OCI-LY3 (cell line): ENCODE results near the gene WDHD1.
"Not testable (repeated sequence)": the region's sequence is repeated elsewhere in the genome, so short reads cannot be mapped to it uniquely, and the experiment has no call there.

Experiments
- H2AFZ ChIP-seq: fragments of 200-600, 300-600 bp; shearing (Covaris generic); 2 replicates; pipeline ENCODE4 v1.6.0; 2014; ENCODE audit warnings: antibody characterized with exemption, low read depth, low read length
- H3K27ac ChIP-seq: fragments of 200-600, 300-600 bp; sonication (generic); 2 replicates; pipeline ENCODE4 v1.5.1; 2014; ENCODE audit warnings: mild to moderate bottlenecking, low read length, moderate library complexity, mixed read lengths
- H3K27me3 ChIP-seq: fragments of 200-600, 300-600 bp; sonication (generic); 2 replicates; pipeline ENCODE4 v1.6.1; 2014; ENCODE audit warnings: low read depth, low read length, mixed read lengths
- H3K36me3 ChIP-seq: fragments of 200-600, 300-600 bp; sonication (generic); replicated peaks from 2 replicates; pipeline ENCODE3; 2014; ENCODE audit warnings: low read depth, low read length, mixed read lengths
- H3K4me1 ChIP-seq: fragments of 300-600, 200-600 bp; sonication (generic); 2 replicates; pipeline ENCODE4 v1.6.1; 2014; ENCODE audit warnings: low read length, mixed read lengths
- H3K4me2 ChIP-seq: fragments of 200-600, 300-600 bp; sonication (generic); 2 replicates; pipeline ENCODE4 v1.6.1; 2014; ENCODE audit warnings: low read length, mixed read lengths
- H3K4me3 ChIP-seq: fragments of 300-600, 200-600 bp; sonication (generic); 2 replicates; pipeline ENCODE4 v1.5.1; 2014; ENCODE audit warnings: antibody characterized with exemption, mild to moderate bottlenecking, low read length, moderate library complexity
- H3K79me2 ChIP-seq: fragments of 300-600, 200-600 bp; shearing (Covaris generic); 2 replicates; pipeline ENCODE4 v1.6.1; 2014; ENCODE audit warnings: mild to moderate bottlenecking, low read length, mixed read lengths
- H3K9ac ChIP-seq: fragments of 300-600, 200-600 bp; shearing (Covaris generic); 2 replicates; pipeline ENCODE4 v1.6.0; 2014; ENCODE audit warnings: mild to moderate bottlenecking, low read length, moderate library complexity
- H3K9me3 ChIP-seq: fragments of 200-600, 300-600 bp; shearing (Covaris generic); 2 replicates; pipeline ENCODE4 v1.6.1; 2014; ENCODE audit warnings: low read length, mixed read lengths; ENCODE audit not compliant: insufficient read depth
- H4K20me1 ChIP-seq: fragments of 200-600, 300-600 bp; sonication (generic); 2 replicates; pipeline ENCODE4 v1.6.1; 2016; ENCODE audit warnings: low read length, mixed read lengths; ENCODE audit not compliant: insufficient read depth
- CTCF ChIP-seq: fragments of 200-600, 300-600 bp; sonication (generic); IDR thresholded peaks from 2 replicates; pipeline ENCODE4 v1.5.1; 2014; ENCODE audit warnings: antibody characterized with exemption, low read length, low read depth
- EZH2phosphoT487 ChIP-seq: fragments of 200-600 bp; shearing (Covaris generic); IDR thresholded peaks from 2 replicates; pipeline ENCODE4 v1.6.1; 2018; ENCODE audit warnings: antibody characterized with exemption, mixed run types, low read depth

WDHD1 gene

GRCh38 chr14:55065411-55065810 lies 38.5 kb upstream of the WDHD1 start:
- no peak overlapping the region for H3K4me3 ChIP-seq
- H4K20me1 ChIP-seq = peaks cover 29% of the 10 kb centered on the region
- H3K9ac ChIP-seq = no peak overlapping the region
- H3K79me2 ChIP-seq = peaks cover 26% of the 10 kb centered on the region
- no peaks in the 10 kb centered on the region for H3K27me3 ChIP-seq
- TF ChIP-seq EZH2phosphoT487 = no peak
- TF ChIP-seq CTCF = no peak
- H3K4me1 ChIP-seq = peaks cover 22% of the 10 kb centered on the region
- peaks cover 46% of the 10 kb centered on the region for H3K36me3 ChIP-seq
- no peak overlapping the region for H3K4me2 ChIP-seq
- H3K27ac ChIP-seq = no peak overlapping the region
- H2AFZ ChIP-seq = no peak overlapping the region
- no peaks in the 10 kb centered on the region for H3K9me3 ChIP-seq

GRCh38 chr14:55064896-55065295 lies 38.0 kb upstream of the WDHD1 start:
- H2AFZ ChIP-seq, H3K4me3 ChIP-seq, H3K9me3 ChIP-seq, H3K27me3 ChIP-seq, H3K4me2 ChIP-seq, H3K9ac ChIP-seq, H3K27ac ChIP-seq: not testable (repeated sequence)
- Histone ChIP-seq H3K4me1 (peaks cover 22% of the 10 kb centered on the region), H4K20me1 (peaks cover 31% of the 10 kb centered on the region), H3K79me2 (peaks cover 31% of the 10 kb centered on the region), H3K36me3 (peaks cover 43% of the 10 kb centered on the region)

- Histone ChIP-seq H3K36me3 (peaks cover 45% of the 10 kb centered on the region), H3K4me2 (no peak overlapping the region), H3K27me3 (no peaks in the 10 kb centered on the region), H3K27ac (no peak overlapping the region), H3K4me1 (peaks cover 22% of the 10 kb centered on the region), H3K4me3 (no peak overlapping the region), H2AFZ (no peak overlapping the region), H3K9ac (no peak overlapping the region), H3K79me2 (peaks cover 52% of the 10 kb centered on the region), H3K9me3 (no peaks in the 10 kb centered on the region), H4K20me1 (peaks cover 45% of the 10 kb centered on the region)
- TF ChIP-seq EZH2phosphoT487 = no peak
- TF ChIP-seq CTCF = no peak
These were observed 35.8 kb upstream of the WDHD1 start for GRCh38 chr14:55062517-55063351.

GRCh38 chr14:55059333-55059732 lies 32.4 kb upstream of the WDHD1 start:
- H4K20me1 ChIP-seq = peaks cover 72% of the 10 kb centered on the region
- 0 out of 2 replicates have a peak, but pooled peaks cover under 1% of the 10 kb centered on the region for H3K4me1 ChIP-seq
- H3K4me2 ChIP-seq = no peak overlapping the region
- H2AFZ ChIP-seq = no peak overlapping the region
- no peak for TF ChIP-seq CTCF
- TF ChIP-seq EZH2phosphoT487 = no peak
- H3K27ac ChIP-seq = no peak overlapping the region
- H3K36me3 ChIP-seq = peaks cover 44% of the 10 kb centered on the region
- peaks cover 84% of the 10 kb centered on the region for H3K79me2 ChIP-seq
- H3K9ac ChIP-seq = no peak overlapping the region
- no peak overlapping the region for H3K4me3 ChIP-seq
- no peaks in the 10 kb centered on the region for H3K27me3 ChIP-seq
- no peaks in the 10 kb centered on the region for H3K9me3 ChIP-seq
